Heart left ventricle (tissue), 16 donors: ENCODE measurements around the gene FOXL1. TPM values are rescaled to one million over a fixed set of nuclear protein-coding genes. Genes with fewer than 3 reads are reported as not detected.

Experiments used
- ATAC-seq, 4 donors: fragments of 200-7000 bp; cut with Tn5 transposase; one replicate each; pipeline ENCODE4 v1.9.1; 2020 to 2022; ENCODE audit warnings: moderate library complexity in 4 of 4, mild to moderate bottlenecking in 3 of 4, moderate number of reproducible peaks in 1 of 4
- DNase-seq, 5 donors: peaks; one replicate each; pipeline ENCODE4 v3.0.0-alpha.2; 2020
- H3K27ac ChIP-seq, 12 donors: fragments of 200-600 bp; sonication (generic) in 4 of 12; one replicate each; pipeline versions ENCODE4 v1.5.0 to v1.8.0; 2016 to 2022; ENCODE audit warnings: mild to moderate bottlenecking in 2 of 12
- H3K27me3 ChIP-seq, 9 donors: fragments of 200-600 bp; sonication (generic) in 2 of 9; one replicate each; pipeline versions ENCODE4 v1.5.1 to v1.8.0; 2016 to 2022; ENCODE audit warnings: mild to moderate bottlenecking in 3 of 9
- H3K36me3 ChIP-seq, 9 donors: fragments of 200-600 bp; sonication (generic) in 2 of 9; one replicate each; pipeline versions ENCODE4 v1.5.0 to v1.8.0; 2018 to 2022; ENCODE audit warnings: mild to moderate bottlenecking in 2 of 9
- H3K4me1 ChIP-seq, 12 donors: fragments of 200-600 bp; sonication (generic) in 4 of 12; one replicate each; pipeline versions ENCODE4 v1.5.0 to v1.8.0; 2016 to 2022; ENCODE audit warnings: mild to moderate bottlenecking in 3 of 12
- H3K4me3 ChIP-seq, 12 donors: fragments of 200-600 bp; sonication (generic) in 4 of 12; one replicate each; pipeline versions ENCODE4 v1.5.0 to v1.8.0; 2017 to 2022; ENCODE audit warnings: mild to moderate bottlenecking in 9 of 12, moderate library complexity in 4 of 12
- H3K9me3 ChIP-seq, 12 donors: fragments of 200-600 bp; sonication (generic) in 4 of 12; one replicate each; pipeline versions ENCODE4 v1.5.0 to v1.8.0; 2016 to 2022; ENCODE audit warnings: mild to moderate bottlenecking in 1 of 12
- CTCF ChIP-seq, 12 donors: fragments of 200-600 bp; sonication (generic) in 4 of 12; IDR thresholded peaks; one replicate each; pipeline versions ENCODE4 v1.5.0 to v1.8.0; 2018 to 2022; ENCODE audit warnings: antibody characterized with exemption in 12 of 12, mild to moderate bottlenecking in 5 of 12
- POLR2A ChIP-seq, 2 donors: fragments of 450-650 bp; IDR thresholded peaks; one replicate each; pipeline ENCODE4 v1.6.1; 2017; ENCODE audit warnings: antibody characterized with exemption in 2 of 2, mild to moderate bottlenecking in 2 of 2, moderate library complexity in 2 of 2
- WGBS, 4 donors: extraction: QIAGEN DNeasy Blood & Tissue Kit in 2 of 4; methylation state at CpG; one replicate each; pipeline versions ENCODE4 v1.1.5 to v1.1.7; 2013 to 2018; 5-methylcytosine and 5-hydroxymethylcytosine counted together
- intact Hi-C, 10 donors: fragments of 100-400 bp; cut with DNase I; formaldehyde crosslinking; loops; one replicate each; pipeline versions ENCODE4 v1.11.1 to v1.14.2; 2022
- polyA plus RNA-seq, 2 donors: library from polyadenylated mRNA; stranded (reverse); fragments of 200-250 nt; gene quantifications; one replicate each; pipeline ENCODE4 v1.2.3, GENCODE V29; 2013
- total RNA-seq, 9 donors: library from RNA; depleted of rRNA in 2 of 9; stranded (reverse); fragments of >200 nt in 2 of 9; fragmentation: NEBNext Ultra II Directional in 3 of 9; extraction: Animal tissue kit (Norgen Biotek cat#: 25700) in 3 of 9; gene quantifications; one replicate each; pipeline versions ENCODE4 v1.1.0 to v1.2.4, GENCODE V29; 2016 to 2023
- donor health status: ischemic (EF 13 %, LVEDD 7.1; RV severe dilation, severe dysfunction).
- donor health status: healthy with polysubstance abuse.
- donor health status: DM: no; HTN: yes; CAD: no.
- donor health status: DM: no; HTN: no; CAD: no.
- donor health status: ischemic (EF 25% LVEDD 6.9; RV normal size, moderate dysfunction).
- donor health status: ischemic (EF 25% LVEDD 5.7; RV mildly dilated, moderate dysfunction).
- donor health status: healthy.
- donor health status: DM: yes; HTN: yes; CAD: no.
- donor health status: ischemic (EF 35%, LVEDD 5.7; RV mildly dilated, moderate dysfunction).
- donor health status: nonischemic (EF 11% LVEDD 7.7; RV severe dilation, severe dysfunction).
- donor health status: DM: yes; HTN: yes; CAD: no.
- donor health status: PGD.
- donor health status: ischemic (EF 29% LVEDD 5.4; RV normal size, mild dysfunction).
- donor health status: nonischemic (EF 23%, LVEDD 6.1; RV moderate dilation, normal function).

FOXL1 gene
- total and polyA plus RNA-seq, 11 donors = 0.44 to 1.4 (median 0.69) TPM

GRCh38 chr16:86554917-86555703 lies 23.2 kb upstream of the FOXL1 start, which contains the start of gene MTHFSD:
TSS of gene MTHFSD (minus strand) at chr16:86555235. CDS start at chr16:86555184, 51 bp downstream.
- TF ChIP-seq POLR2A (IDR thresholded peaks at IDR 0.05) (peak in 1 of 2 donors; percentile 85), CTCF (IDR thresholded peaks at IDR 0.05) (no peak)
- peak; percentile 92 to 98 (median 96) for ATAC-seq

GRCh38 chr16:86555704-86556075 lies 22.7 kb upstream of the FOXL1 start:
- WGBS, 4 donors = 29 to 38% (median 34%) methylated on average over 14 to 17 of the region's 17 CpGs
- Histone ChIP-seq H3K27me3 (peaks cover 0 to 23% (median 0%) of the 10 kb centered on the region in 9 donors), H3K36me3 (peaks cover 0 to 16% (median 12%) of the 10 kb centered on the region in 9 donors), H3K9me3 (no peaks in the 10 kb centered on the region), H3K4me1 (peaks cover 0 to 15% (median 11%) of the 10 kb centered on the region in 12 donors), H3K27ac (peak overlapping the region in 8 of 12 donors; percentile 82 to 93 (median 88)), H3K4me3 (peak overlapping the region in 11 of 12 donors; percentile 71 to 100 (median 94))
- TF ChIP-seq CTCF (IDR thresholded peaks at IDR 0.05) = no peak
- DNase-seq = no peak
- no peak for ATAC-seq
- intact Hi-C loops = no loop called here

More at GRCh38 chr16:86554917-86555703, 23.2 kb upstream of the FOXL1 start, which contains the start of gene MTHFSD:
- peak; percentile 94 to 98 (median 95) for DNase-seq
- peaks cover 0 to 20% (median 17%) of the 10 kb centered on the region in 9 donors for H3K36me3 ChIP-seq
- intact Hi-C loops = no loop called here
- H3K27me3 ChIP-seq = peaks cover 0 to 18% (median 0%) of the 10 kb centered on the region in 9 donors
- no peaks in the 10 kb centered on the region for H3K9me3 ChIP-seq
- 4 to 8% (median 6%) methylated on average over 39 to 70 of the region's 70 CpGs for WGBS, 4 donors
- H3K4me1 ChIP-seq = peaks cover 0 to 15% (median 11%) of the 10 kb centered on the region in 12 donors
- peak within 1 kb of the TSS; percentile 55 to 100 (median 92) for H3K4me3 ChIP-seq
- peak within 1 kb of the TSS; percentile 61 to 93 (median 86) for H3K27ac ChIP-seq

GRCh38 chr16:86556576-86556975 lies 21.8 kb upstream of the FOXL1 start:
- no peak for ATAC-seq
- Histone ChIP-seq H3K4me3 (no peak overlapping the region), H3K4me1 (peaks cover 0 to 15% (median 11%) of the 10 kb centered on the region in 12 donors), H3K27ac (no peak overlapping the region), H3K36me3 (peaks cover 0 to 8% (median 4%) of the 10 kb centered on the region in 9 donors), H3K27me3 (peaks cover 0 to 32% (median 3%) of the 10 kb centered on the region in 9 donors), H3K9me3 (no peaks in the 10 kb centered on the region)
- TF ChIP-seq CTCF (IDR thresholded peaks at IDR 0.05) (no peak), POLR2A (IDR thresholded peaks at IDR 0.05) (no peak)
- no peak for DNase-seq
- intact Hi-C loops = no loop called here
- WGBS, 4 donors = 46 to 72% (median 59%) methylated on average over 5 of the region's 5 CpGs

- 73 to 85% (median 75%) methylated on average over 4 of the region's 4 CpGs for WGBS, 4 donors
- intact Hi-C loops = no loop called here
- Histone ChIP-seq H3K4me3 (no peak overlapping the region), H3K27me3 (peaks cover 0 to 33% (median 6%) of the 10 kb centered on the region in 9 donors), H3K27ac (no peak overlapping the region), H3K36me3 (peaks cover 0 to 3% (median 0%) of the 10 kb centered on the region in 9 donors), H3K9me3 (no peaks in the 10 kb centered on the region), H3K4me1 (peaks cover 0 to 15% (median 11%) of the 10 kb centered on the region in 12 donors)
- ATAC-seq (no peak), DNase-seq (no peak)
- TF ChIP-seq CTCF (IDR thresholded peaks at IDR 0.05) (no peak), POLR2A (IDR thresholded peaks at IDR 0.05) (no peak)
Observed at GRCh38 chr16:86557587-86557986, 20.8 kb upstream of the FOXL1 start.
